Measurements from ENCODE around the gene FETUB. TPM values are rescaled to one million over a fixed set of nuclear protein-coding genes. Genes with fewer than 3 reads are reported as not detected.

Gene FETUB
- total RNA-seq, 1 experiment from 2014 or later: not detected

DNA sequence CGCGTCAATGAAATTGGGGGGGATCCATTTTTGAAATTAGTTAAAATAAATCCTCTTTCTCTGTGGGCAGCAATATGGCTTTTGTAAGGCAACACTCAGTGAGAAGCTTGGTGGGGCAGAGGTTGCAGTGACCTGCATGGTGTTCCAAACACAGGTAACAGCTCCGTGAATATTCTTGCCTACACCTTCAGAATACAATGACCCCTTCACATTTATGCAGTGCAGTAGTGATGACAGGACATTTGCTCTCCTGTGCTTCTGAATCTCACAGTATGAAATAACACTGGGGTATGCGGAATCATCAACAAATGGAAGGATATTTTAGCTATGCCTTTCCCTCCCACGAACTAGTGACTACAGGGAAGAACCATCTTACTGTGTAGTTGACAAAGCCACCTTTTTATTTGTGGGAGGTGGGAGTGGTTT is 20.4 kb upstream of the FETUB start:
- H3K9me2 ChIP-seq (replicated peaks; ENCODE audit: low read length): no peaks in the 10 kb centered on the region
- ATAC-seq (no peak), DNase-seq (no peak)
- intact Hi-C loops (cut with micrococcal nuclease): loop anchor here (2.0 kb wide), 1 partner anchor 85 kb away; no protein-coding TSS in a partner anchor
- H3K9ac ChIP-seq (ENCODE audit: low read length): no peak overlapping the region
- H4K20me1 ChIP-seq (ENCODE audit: low read length): no peaks in the 10 kb centered on the region
- no peak overlapping the region for H3K4me3 ChIP-seq (ENCODE audit: low read length)
- ChIA-PET POLR2A (ENCODE audit: unreplicated experiment) (no interaction called here), CTCF (no interaction called here)
- no TSS peak for BruUV-seq (replicated peaks)
- H3K79me2 ChIP-seq (ENCODE audit: low read length): no peaks in the 10 kb centered on the region
- H3K4me1 ChIP-seq (ENCODE audit: insufficient read depth, low read length): peaks cover 13% of the 10 kb centered on the region
- no peaks in the 10 kb centered on the region for H3K9me3 ChIP-seq (ENCODE audit: low read length)
- TF ChIP-seq EZH2 (IDR thresholded peaks at IDR 0.05; ENCODE audit: low read length, unreplicated experiment) (no peak), EZH2phosphoT487 (IDR thresholded peaks at IDR 0.05; ENCODE audit: borderline replicate concordance, low read length) (no peak)
- TF ChIP-seq, protein P1, sequence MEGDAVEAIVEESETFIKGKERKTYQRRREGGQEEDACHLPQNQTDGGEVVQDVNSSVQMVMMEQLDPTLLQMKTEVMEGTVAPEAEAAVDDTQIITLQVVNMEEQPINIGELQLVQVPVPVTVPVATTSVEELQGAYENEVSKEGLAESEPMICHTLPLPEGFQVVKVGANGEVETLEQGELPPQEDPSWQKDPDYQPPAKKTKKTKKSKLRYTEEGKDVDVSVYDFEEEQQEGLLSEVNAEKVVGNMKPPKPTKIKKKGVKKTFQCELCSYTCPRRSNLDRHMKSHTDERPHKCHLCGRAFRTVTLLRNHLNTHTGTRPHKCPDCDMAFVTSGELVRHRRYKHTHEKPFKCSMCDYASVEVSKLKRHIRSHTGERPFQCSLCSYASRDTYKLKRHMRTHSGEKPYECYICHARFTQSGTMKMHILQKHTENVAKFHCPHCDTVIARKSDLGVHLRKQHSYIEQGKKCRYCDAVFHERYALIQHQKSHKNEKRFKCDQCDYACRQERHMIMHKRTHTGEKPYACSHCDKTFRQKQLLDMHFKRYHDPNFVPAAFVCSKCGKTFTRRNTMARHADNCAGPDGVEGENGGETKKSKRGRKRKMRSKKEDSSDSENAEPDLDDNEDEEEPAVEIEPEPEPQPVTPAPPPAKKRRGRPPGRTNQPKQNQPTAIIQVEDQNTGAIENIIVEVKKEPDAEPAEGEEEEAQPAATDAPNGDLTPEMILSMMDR (conservative IDR thresholded peaks at IDR 0.05; ENCODE audit: low read depth, low read length): no peak
- H3K36me3 ChIP-seq (ENCODE audit: low read depth, low read length): no peaks in the 10 kb centered on the region
- H3K4me2 ChIP-seq (ENCODE audit: low read length): no peak overlapping the region
- H3F3A ChIP-seq (ENCODE audit: low read length, unreplicated experiment): no peaks in the 10 kb centered on the region
- no peak overlapping the region for H2AFZ ChIP-seq (ENCODE audit: low read length)
- no peaks in the 10 kb centered on the region for H3K27me3 ChIP-seq (ENCODE audit: low read length)
- no peak overlapping the region for H3K27ac ChIP-seq (ENCODE audit: low read length)

DNA sequence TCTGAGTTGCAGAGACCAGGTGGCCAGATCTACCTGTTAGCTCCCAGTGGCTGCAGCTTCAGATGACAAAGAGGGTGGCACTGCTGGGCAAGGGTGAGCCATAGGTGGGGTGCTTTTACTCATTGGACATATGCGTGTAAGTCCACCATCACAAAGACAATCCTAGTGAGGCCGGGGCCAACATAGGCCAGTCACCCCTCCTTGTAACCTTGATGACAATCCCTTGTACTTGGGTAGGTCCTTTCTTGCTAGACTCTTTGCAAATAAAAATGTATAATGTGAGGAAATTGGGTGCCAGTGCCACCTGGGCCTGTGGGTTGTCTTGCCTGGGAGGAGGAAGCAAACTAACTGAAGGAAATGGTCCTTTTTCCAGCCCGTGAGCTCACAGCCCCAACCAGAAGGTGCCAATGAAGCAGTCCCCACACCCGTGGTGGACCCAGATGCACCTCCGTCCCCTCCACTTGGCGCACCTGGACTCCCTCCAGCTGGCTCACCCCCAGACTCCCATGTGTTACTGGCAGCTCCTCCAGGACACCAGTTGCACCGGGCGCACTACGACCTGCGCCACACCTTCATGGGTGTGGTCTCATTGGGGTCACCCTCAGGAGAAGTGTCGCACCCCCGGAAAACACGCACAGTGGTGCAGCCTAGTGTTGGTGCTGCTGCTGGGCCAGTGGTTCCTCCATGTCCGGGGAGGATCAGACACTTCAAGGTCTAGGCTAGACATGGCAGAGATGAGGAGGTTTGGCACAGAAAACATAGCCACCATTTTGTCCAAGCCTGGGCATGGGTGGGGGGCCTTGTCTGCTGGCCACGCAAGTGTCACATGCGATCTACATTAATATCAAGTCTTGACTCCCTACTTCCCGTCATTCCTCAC is 19.7 kb upstream of the FETUB start:
- no peaks in the 10 kb centered on the region for H3K9me2 ChIP-seq (replicated peaks; ENCODE audit: low read length)
- H4K20me1 ChIP-seq (ENCODE audit: low read length): no peaks in the 10 kb centered on the region
- no peak overlapping the region for H3K4me2 ChIP-seq (ENCODE audit: low read length)
- H3K4me1 ChIP-seq (ENCODE audit: insufficient read depth, low read length): peaks cover 13% of the 10 kb centered on the region
- no TSS peak for BruUV-seq (replicated peaks)
- no peak overlapping the region for H3K9ac ChIP-seq (ENCODE audit: low read length)
- no peak overlapping the region for H2AFZ ChIP-seq (ENCODE audit: low read length)
- CTCF ChIA-PET: no interaction called here
- H3K27ac ChIP-seq (ENCODE audit: low read length): no peak overlapping the region
- POLR2A ChIA-PET (ENCODE audit: unreplicated experiment): no interaction called here
- no peak for DNase-seq
- H3F3A ChIP-seq (ENCODE audit: low read length, unreplicated experiment): no peaks in the 10 kb centered on the region
- intact Hi-C loops (cut with micrococcal nuclease): no loop called here
- no peaks in the 10 kb centered on the region for H3K27me3 ChIP-seq (ENCODE audit: low read length)
- TF ChIP-seq EZH2phosphoT487 (IDR thresholded peaks at IDR 0.05; ENCODE audit: borderline replicate concordance, low read length): no peak
- TF ChIP-seq EZH2 (IDR thresholded peaks at IDR 0.05; ENCODE audit: low read length, unreplicated experiment): no peak
- TF ChIP-seq, protein P1 (conservative IDR thresholded peaks at IDR 0.05; ENCODE audit: low read depth, low read length): no peak
- H3K9me3 ChIP-seq (ENCODE audit: low read length): no peaks in the 10 kb centered on the region
- H3K4me3 ChIP-seq (ENCODE audit: low read length): no peak overlapping the region
- no peak for ATAC-seq
- H3K36me3 ChIP-seq (ENCODE audit: low read depth, low read length): no peaks in the 10 kb centered on the region
- no peaks in the 10 kb centered on the region for H3K79me2 ChIP-seq (ENCODE audit: low read length)

Measured in PC-3 (cell line).